Gastroesophageal sphincter (tissue), 4 donors: ENCODE measurements around the gene FER. TPM values are rescaled to one million over a fixed set of nuclear protein-coding genes. Genes with fewer than 3 reads are reported as not detected.
"Not testable (repeated sequence)": the region's sequence is repeated elsewhere in the genome, so short reads cannot be mapped to it uniquely, and the experiment has no call there.

Source experiments
- ATAC-seq: fragments of 150-250 bp; one replicate; pipeline ENCODE4 v1.9.1; 2016; ENCODE audit warnings: mild to moderate bottlenecking, moderate library complexity
- H3K27ac ChIP-seq, 4 donors: fragments of 200-600 bp; sonication (generic) in 3 of 4; 1 replicate in 3 of 4; 2 replicates in 1 of 4; pipeline ENCODE4 v1.5.1; 2016 to 2019
- H3K27me3 ChIP-seq: fragments of 200-600 bp; sonication (generic); one replicate; pipeline ENCODE4 v1.5.1; 2019
- H3K36me3 ChIP-seq, 2 donors: fragments of 200-600 bp; sonication (generic); one replicate each; pipeline ENCODE4 v1.5.1; 2019; ENCODE audit warnings: control low read depth in 1 of 2
- H3K4me1 ChIP-seq, 3 donors: fragments of 200-600 bp; sonication (generic); 1 replicate in 2 of 3; 2 replicates in 1 of 3; pipeline ENCODE4 v1.5.1; 2016 to 2019; ENCODE audit warnings: control low read depth in 2 of 3
- H3K4me3 ChIP-seq, 2 donors: fragments of 200-600 bp; sonication (generic); one replicate each; pipeline ENCODE4 v1.5.1; 2019; ENCODE audit warnings: mild to moderate bottlenecking in 1 of 2, moderate library complexity in 1 of 2
- H3K9me3 ChIP-seq, 3 donors: fragments of 200-600 bp; sonication (generic); one replicate each; pipeline ENCODE4 v1.5.1; 2017 to 2019; ENCODE audit warnings: control low read depth in 2 of 3
- EP300 ChIP-seq: sonication (generic); formaldehyde crosslinking; IDR thresholded peaks from one replicate; pipeline ENCODE4 v1.6.1; 2017; ENCODE audit warnings: antibody characterized with exemption, mild to moderate bottlenecking
- POLR2A ChIP-seq, 2 donors: fragments of 450-650 bp; IDR thresholded peaks; one replicate each; pipeline ENCODE4 v1.6.1; 2017; ENCODE audit warnings: antibody characterized with exemption in 2 of 2, mild to moderate bottlenecking in 2 of 2, moderate library complexity in 1 of 2
- POLR2AphosphoS5 ChIP-seq: sonication (generic); formaldehyde crosslinking; IDR thresholded peaks from one replicate; pipeline ENCODE4 v1.6.1; 2017; ENCODE audit warnings: antibody characterized with exemption
- WGBS, 2 donors: methylation state at CpG; one replicate each; pipeline ENCODE4 v1.1.5; 2018; ENCODE audit warnings: low coverage in 1 of 2; 5-methylcytosine and 5-hydroxymethylcytosine counted together
- total RNA-seq, 4 donors: library from RNA; depleted of rRNA; stranded (reverse); fragments of >200 nt; gene quantifications; one replicate each; pipeline ENCODE4 v1.1.0, GENCODE V29; 2016
- TF ChIP-seq, protein P1 (sequence below), 4 experiments: fragments of 200-600 bp in 2 of 4; fragments of 450-650 bp in 2 of 4; sonication (generic) in 1 of 4; IDR thresholded peaks; one replicate each; pipeline ENCODE4 v1.5.1; 2017 to 2019; ENCODE audit warnings: antibody characterized with exemption in 4 of 4, mild to moderate bottlenecking in 2 of 4, moderate library complexity in 2 of 4

The FER gene
- total RNA-seq, 4 donors from 2014 or later = 23.2 to 45.3 (median 32.5) TPM

DNA sequence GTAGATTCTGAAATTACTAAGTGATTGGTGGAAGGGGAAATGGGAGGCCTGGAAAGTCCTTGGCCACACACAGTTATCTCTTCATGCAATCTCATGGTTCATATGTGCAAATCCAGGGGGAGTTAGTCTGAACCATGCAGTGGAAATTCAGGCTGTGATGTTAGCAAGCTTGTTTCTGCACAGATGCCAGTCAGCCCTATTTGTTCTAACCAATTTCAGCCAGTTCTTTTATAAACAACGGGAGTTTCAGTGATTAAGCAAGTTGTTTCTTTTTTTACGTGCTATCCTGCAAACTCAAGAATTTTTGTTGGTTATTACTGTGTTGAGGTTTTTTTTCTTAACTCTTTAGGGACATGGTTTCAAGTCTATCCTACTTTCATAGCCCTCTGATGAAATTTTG lies 298.0 kb downstream of the FER start:
- no peak overlapping the region for H3K27ac ChIP-seq
- WGBS, 2 donors = 17 to 80% methylated on average over 1 to 2 of the region's 2 CpGs
- peaks cover 0 to 7% of the 10 kb centered on the region in 2 donors for H3K36me3 ChIP-seq
- no peaks in the 10 kb centered on the region for H3K9me3 ChIP-seq
- H3K27me3 ChIP-seq = no peaks in the 10 kb centered on the region
- H3K4me1 ChIP-seq = peaks cover 0 to 9% (median 0%) of the 10 kb centered on the region in 3 donors
- ATAC-seq = no peak
- TF ChIP-seq, protein P1, sequence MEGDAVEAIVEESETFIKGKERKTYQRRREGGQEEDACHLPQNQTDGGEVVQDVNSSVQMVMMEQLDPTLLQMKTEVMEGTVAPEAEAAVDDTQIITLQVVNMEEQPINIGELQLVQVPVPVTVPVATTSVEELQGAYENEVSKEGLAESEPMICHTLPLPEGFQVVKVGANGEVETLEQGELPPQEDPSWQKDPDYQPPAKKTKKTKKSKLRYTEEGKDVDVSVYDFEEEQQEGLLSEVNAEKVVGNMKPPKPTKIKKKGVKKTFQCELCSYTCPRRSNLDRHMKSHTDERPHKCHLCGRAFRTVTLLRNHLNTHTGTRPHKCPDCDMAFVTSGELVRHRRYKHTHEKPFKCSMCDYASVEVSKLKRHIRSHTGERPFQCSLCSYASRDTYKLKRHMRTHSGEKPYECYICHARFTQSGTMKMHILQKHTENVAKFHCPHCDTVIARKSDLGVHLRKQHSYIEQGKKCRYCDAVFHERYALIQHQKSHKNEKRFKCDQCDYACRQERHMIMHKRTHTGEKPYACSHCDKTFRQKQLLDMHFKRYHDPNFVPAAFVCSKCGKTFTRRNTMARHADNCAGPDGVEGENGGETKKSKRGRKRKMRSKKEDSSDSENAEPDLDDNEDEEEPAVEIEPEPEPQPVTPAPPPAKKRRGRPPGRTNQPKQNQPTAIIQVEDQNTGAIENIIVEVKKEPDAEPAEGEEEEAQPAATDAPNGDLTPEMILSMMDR (IDR thresholded peaks at IDR 0.05) = no peak
- TF ChIP-seq POLR2AphosphoS5 = no peak
- no peak for TF ChIP-seq POLR2A (IDR thresholded peaks at IDR 0.05)
- no peak for TF ChIP-seq EP300
- no peak overlapping the region for H3K4me3 ChIP-seq

DNA sequence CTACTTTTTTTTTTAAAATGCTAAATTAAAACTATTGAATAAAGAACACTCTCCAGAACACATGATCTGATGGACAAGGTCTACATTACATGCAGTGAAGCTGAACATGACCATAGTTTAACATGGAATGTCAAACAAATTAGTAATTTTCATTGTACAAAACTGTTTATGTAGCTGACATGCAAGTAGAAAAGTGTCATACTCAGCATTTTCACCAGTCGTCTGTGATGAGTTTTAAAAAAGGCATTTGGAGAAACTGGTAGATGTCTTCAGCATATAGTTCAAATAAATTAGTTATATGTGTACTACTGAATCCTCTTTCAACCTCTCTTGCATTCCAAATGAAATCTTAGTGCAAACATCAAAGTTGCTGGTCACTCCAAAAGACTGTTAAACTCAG lies 301.9 kb downstream of the FER start:
- H3K27me3 ChIP-seq = no peaks in the 10 kb centered on the region
- no peaks in the 10 kb centered on the region for H3K9me3 ChIP-seq
- 53 to 89% methylated on average over 1 of the region's 1 CpG for WGBS, 2 donors
- no peak for ATAC-seq
- peaks cover 0 to 16% (median 0%) of the 10 kb centered on the region in 3 donors for H3K4me1 ChIP-seq
- peaks cover 0 to 20% of the 10 kb centered on the region in 2 donors for H3K36me3 ChIP-seq
- H3K4me3 ChIP-seq = no peak overlapping the region
- no peak overlapping the region for H3K27ac ChIP-seq
- TF ChIP-seq EP300 (no peak), POLR2AphosphoS5 (no peak)

DNA sequence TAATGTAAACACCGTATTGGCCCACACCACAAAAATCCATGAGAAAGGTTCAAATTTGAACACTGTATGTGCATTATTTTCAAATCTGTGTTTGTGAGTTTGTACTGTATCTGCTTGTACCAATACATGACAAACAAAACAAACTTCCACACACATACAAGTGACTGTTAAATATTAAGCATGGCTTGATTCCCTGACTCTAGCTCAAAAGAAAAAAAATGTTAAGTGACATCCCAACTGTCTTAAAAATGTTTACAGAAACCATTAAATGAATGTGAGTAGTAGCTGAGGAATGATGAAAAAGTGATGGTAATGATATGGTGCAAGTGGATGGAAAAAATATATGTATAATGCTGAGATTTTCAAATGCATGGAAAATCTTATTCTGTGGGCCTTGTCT lies 302.6 kb downstream of the FER start:
- H3K4me1 ChIP-seq = peaks cover 0 to 13% (median 0%) of the 10 kb centered on the region in 3 donors
- 75 to 89% methylated on average over 1 of the region's 1 CpG for WGBS, 2 donors
- H3K27ac ChIP-seq, H3K4me3 ChIP-seq, H3K9me3 ChIP-seq, ATAC-seq, H3K27me3 ChIP-seq: not testable (repeated sequence)
- peaks cover 0 to 20% of the 10 kb centered on the region in 2 donors for H3K36me3 ChIP-seq

DNA sequence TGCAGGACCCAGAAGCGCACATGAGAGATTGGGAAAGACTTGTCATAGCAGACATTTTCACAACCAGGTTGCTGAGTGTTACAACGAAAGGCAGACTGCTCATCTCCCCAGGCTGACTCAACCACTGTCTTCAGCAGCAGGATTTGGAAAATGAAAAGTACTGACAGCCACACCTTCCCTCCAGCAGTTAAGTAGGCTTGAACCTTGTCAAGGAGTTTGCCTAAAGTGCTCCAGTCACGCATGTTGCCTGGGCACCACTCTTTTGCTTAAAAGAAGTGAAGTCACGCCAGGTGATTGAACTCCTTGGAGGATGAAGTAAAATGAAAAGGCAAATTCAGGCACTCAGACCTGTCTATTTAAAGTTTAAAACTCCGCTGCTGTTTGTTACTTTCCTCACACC lies 304.5 kb downstream of the FER start:
- H3K4me1 ChIP-seq, H3K27me3 ChIP-seq, H3K4me3 ChIP-seq, H3K27ac ChIP-seq, H3K9me3 ChIP-seq, ATAC-seq: not testable (repeated sequence)
- H3K36me3 ChIP-seq = peaks cover 0 to 17% of the 10 kb centered on the region in 2 donors
- WGBS, 2 donors = 94 to 100% methylated on average over 1 to 4 of the region's 5 CpGs

DNA sequence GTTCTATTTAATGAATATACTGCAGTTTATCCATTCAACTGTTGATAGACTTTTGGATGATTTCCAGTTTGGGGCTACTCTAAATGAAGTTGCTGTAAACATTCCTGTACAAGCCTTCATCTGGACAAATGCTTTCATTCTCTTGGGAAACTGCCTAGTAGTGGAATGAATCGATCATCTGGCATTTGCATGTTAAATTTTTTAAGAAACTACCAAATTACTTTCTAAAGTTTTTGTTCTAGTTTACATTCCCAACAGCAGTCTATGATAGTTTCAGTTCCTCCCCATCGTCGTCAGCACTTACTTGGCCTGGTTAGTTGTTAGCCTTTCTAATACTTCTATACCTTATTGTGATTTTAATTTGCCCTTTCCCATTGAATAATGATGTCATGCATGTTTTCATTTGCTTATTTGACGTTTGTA lies 306.3 kb downstream of the FER start:
- Histone ChIP-seq H3K27ac (no peak overlapping the region), H3K4me1 (peaks cover 0 to 6% (median 0%) of the 10 kb centered on the region in 3 donors), H3K36me3 (peaks cover 0 to 13% of the 10 kb centered on the region in 2 donors), H3K4me3 (no peak overlapping the region), H3K27me3 (no peaks in the 10 kb centered on the region), H3K9me3 (no peaks in the 10 kb centered on the region)
- TF ChIP-seq, protein P1 (IDR thresholded peaks at IDR 0.05) = no peak
- no peak for TF ChIP-seq POLR2AphosphoS5
- no peak for TF ChIP-seq EP300
- TF ChIP-seq POLR2A (IDR thresholded peaks at IDR 0.05) = no peak
- no peak for ATAC-seq
- WGBS, 2 donors = 15 to 40% methylated on average over 4 of the region's 4 CpGs

DNA sequence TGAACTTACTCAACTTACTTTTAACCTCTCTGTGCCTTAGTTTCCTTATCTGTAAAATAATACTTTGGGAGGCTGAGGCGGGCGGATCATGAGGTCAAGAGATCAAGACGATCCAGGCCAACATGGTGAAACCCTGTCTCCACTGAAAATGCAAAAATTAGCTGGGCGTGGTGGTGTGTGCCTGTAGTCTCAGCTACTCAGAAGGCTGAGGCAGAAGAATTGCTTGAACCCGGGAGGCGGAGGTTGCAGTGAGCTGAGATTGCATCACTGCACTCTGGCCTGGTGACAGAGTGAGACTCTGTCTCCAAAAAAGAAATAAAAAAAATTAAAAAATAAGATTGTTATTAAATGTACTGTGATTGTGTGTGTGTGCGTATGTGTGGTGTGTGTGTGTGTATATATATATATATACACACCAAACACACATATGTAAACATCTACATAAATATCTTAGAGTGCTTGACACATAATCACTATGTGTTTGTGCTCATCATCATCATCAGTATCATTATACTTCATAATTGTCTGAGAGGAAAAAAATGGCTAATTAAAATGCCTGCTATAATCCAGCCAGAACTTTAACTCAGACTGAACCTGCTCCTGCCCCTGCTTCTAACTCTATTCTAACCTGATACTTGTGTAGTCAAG lies 312.8 kb downstream of the FER start:
- WGBS, 2 donors = 90 to 96% methylated on average over 2 to 6 of the region's 7 CpGs
- no peak overlapping the region for H3K4me3 ChIP-seq
- H3K9me3 ChIP-seq = no peaks in the 10 kb centered on the region
- peak overlapping the region in 2 of 4 donors; percentile 14 to 16 for H3K27ac ChIP-seq
- H3K36me3 ChIP-seq = no peaks in the 10 kb centered on the region
- H3K4me1 ChIP-seq = peaks cover 0 to 36% (median 4%) of the 10 kb centered on the region in 3 donors
- no peak for ATAC-seq
- H3K27me3 ChIP-seq = no peaks in the 10 kb centered on the region
- no peak for TF ChIP-seq POLR2AphosphoS5
- no peak for TF ChIP-seq POLR2A (IDR thresholded peaks at IDR 0.05)
- TF ChIP-seq EP300 = no peak
- TF ChIP-seq, protein P1 (IDR thresholded peaks at IDR 0.05) = no peak
